Measurements from ENCODE around the gene AGBL1.
A peak's percentile ranks its signal among the peaks of the same experiment; 100 is the strongest.
"Not testable (repeated sequence)": the region's sequence is repeated elsewhere in the genome, so short reads cannot be mapped to it uniquely, and the experiment has no call there.

AGBL1 gene

GRCh38 chr15:86872782-86873181 is 793.1 kb downstream of the AGBL1 start:
- no peak for DNase-seq (ENCODE audit: low spot score)

GRCh38 chr15:86875067-86875466 is 795.4 kb downstream of the AGBL1 start:
- DNase-seq (ENCODE audit: low spot score): no peak

- no peak for DNase-seq (ENCODE audit: low spot score)
Observed at GRCh38 chr15:86876387-86876944, 796.8 kb downstream of the AGBL1 start.

- DNase-seq (ENCODE audit: low spot score): no peak
Observed at GRCh38 chr15:86877171-86877631, 797.5 kb downstream of the AGBL1 start.

GRCh38 chr15:86878844-86879243 is 799.2 kb downstream of the AGBL1 start:
- DNase-seq (ENCODE audit: low spot score): not testable (repeated sequence)

GRCh38 chr15:86879250-86880229 is 799.9 kb downstream of the AGBL1 start:
- peak; percentile 21 for DNase-seq (ENCODE audit: low spot score)

- DNase-seq (ENCODE audit: low spot score): peak; percentile 21
Observed at GRCh38 chr15:86885616-86886015, 805.9 kb downstream of the AGBL1 start.

- DNase-seq (ENCODE audit: low spot score): no peak
Observed at GRCh38 chr15:86892774-86893449, 813.2 kb downstream of the AGBL1 start.

GRCh38 chr15:86894269-86894668 is 814.6 kb downstream of the AGBL1 start:
- DNase-seq (ENCODE audit: low spot score): no peak

GRCh38 chr15:86903642-86904421 is 824.2 kb downstream of the AGBL1 start:
- no peak for DNase-seq (ENCODE audit: low spot score)

GRCh38 chr15:86905625-86906256 is 826.1 kb downstream of the AGBL1 start:
- DNase-seq (ENCODE audit: low spot score): no peak

- no peak for DNase-seq (ENCODE audit: low spot score)
Observed at GRCh38 chr15:86906376-86906775, 826.7 kb downstream of the AGBL1 start.

- no peak for DNase-seq (ENCODE audit: low spot score)
Observed at GRCh38 chr15:86911022-86911421, 831.4 kb downstream of the AGBL1 start.

GRCh38 chr15:86912661-86913060 is 833.0 kb downstream of the AGBL1 start:
- DNase-seq (ENCODE audit: low spot score): no peak

- DNase-seq (ENCODE audit: low spot score): peak; percentile 88
Observed at GRCh38 chr15:86915811-86916331, 836.2 kb downstream of the AGBL1 start.

- peak; percentile 97 for DNase-seq (ENCODE audit: low spot score)
Observed at GRCh38 chr15:86916671-86917360, 837.1 kb downstream of the AGBL1 start.

- no peak for DNase-seq (ENCODE audit: low spot score)
Observed at GRCh38 chr15:86917361-86917671, 837.6 kb downstream of the AGBL1 start.

GRCh38 chr15:86919581-86919980 is 839.9 kb downstream of the AGBL1 start:
- no peak for DNase-seq (ENCODE audit: low spot score)

GRCh38 chr15:86929461-86929860 is 849.8 kb downstream of the AGBL1 start:
- no peak for DNase-seq (ENCODE audit: low spot score)

- no peak for DNase-seq (ENCODE audit: low spot score)
Observed at GRCh38 chr15:86932456-86932855, 852.8 kb downstream of the AGBL1 start.

- peak; percentile 22 for DNase-seq (ENCODE audit: low spot score)
Observed at GRCh38 chr15:86935841-86936240, 856.2 kb downstream of the AGBL1 start.
